DND-41 (cell line): Measurements from ENCODE around the gene PLD3.

Experiments used
- EZH2 ChIP-seq: IDR thresholded peaks from 3 replicates; pipeline ENCODE4 v1.6.1; 2012; ENCODE audit warnings: borderline replicate concordance, low read depth, mild to moderate bottlenecking, moderate library complexity, low read length, inconsistent platforms; ENCODE audit not compliant: severe bottlenecking
- TF ChIP-seq, protein P1 (sequence below): IDR thresholded peaks from 2 replicates; pipeline ENCODE4 v1.5.1; 2012; ENCODE audit warnings: borderline replicate concordance, low read length, moderate library complexity, mild to moderate bottlenecking; ENCODE audit not compliant: poor library complexity, severe bottlenecking; ENCODE audit errors: extremely low read depth

DNA sequence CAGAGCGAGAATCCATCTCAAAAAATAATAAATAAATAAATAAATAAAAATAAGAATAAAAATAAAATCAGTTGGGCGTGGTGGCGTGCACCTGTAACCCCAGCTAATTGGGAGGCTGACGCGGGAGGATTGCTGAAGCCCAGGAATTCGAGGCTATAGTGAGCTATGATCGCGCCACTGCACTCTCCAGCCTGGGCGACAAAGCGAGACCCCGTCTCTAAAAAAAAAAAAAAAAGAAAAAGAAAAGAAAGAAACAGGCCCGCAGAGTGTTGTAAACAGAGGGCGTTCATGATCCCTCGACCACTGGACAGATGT lies 71.9 kb downstream of the PLD3 start:
- TF ChIP-seq, protein P1, sequence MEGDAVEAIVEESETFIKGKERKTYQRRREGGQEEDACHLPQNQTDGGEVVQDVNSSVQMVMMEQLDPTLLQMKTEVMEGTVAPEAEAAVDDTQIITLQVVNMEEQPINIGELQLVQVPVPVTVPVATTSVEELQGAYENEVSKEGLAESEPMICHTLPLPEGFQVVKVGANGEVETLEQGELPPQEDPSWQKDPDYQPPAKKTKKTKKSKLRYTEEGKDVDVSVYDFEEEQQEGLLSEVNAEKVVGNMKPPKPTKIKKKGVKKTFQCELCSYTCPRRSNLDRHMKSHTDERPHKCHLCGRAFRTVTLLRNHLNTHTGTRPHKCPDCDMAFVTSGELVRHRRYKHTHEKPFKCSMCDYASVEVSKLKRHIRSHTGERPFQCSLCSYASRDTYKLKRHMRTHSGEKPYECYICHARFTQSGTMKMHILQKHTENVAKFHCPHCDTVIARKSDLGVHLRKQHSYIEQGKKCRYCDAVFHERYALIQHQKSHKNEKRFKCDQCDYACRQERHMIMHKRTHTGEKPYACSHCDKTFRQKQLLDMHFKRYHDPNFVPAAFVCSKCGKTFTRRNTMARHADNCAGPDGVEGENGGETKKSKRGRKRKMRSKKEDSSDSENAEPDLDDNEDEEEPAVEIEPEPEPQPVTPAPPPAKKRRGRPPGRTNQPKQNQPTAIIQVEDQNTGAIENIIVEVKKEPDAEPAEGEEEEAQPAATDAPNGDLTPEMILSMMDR = no peak
- TF ChIP-seq EZH2 = no peak
